ENCODE measurements around the gene HERC6. TPM values are rescaled to one million over a fixed set of nuclear protein-coding genes. Genes with fewer than 3 reads are reported as not detected.
A peak's percentile ranks its signal among the peaks of the same experiment; 100 is the strongest.

HERC6 gene
- total RNA-seq, 1 experiment from 2014 or later = 7.6 TPM

DNA sequence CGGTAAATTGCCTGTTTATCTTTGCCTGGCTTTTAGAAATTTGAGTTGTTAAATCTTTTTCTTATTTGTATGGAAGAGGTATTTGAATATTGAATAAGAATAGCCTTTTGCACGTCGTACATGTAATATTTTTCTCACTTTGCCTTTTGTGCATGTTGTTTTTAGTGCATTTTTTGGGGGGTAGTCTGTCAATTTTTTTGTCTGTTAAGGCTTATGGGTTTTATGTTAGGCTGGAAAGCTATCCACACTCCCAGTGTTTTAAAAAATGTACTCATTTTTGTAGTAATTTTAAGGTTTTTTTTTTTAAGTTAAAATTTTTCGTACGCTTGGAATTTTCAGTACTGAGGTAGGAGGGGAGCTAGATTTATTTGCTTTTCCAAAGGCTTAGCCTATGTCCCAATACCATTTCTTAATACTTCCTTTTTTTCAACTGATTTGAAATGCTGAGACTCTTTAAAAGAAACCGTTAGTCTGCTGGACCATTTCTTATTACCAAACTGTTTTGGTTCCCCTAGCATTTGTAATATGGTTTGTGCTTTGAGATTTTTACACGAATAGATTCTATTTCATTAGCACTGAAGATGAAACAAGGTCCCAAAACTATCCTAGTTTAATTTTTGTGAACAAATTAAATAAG is 79.6 kb downstream of the HERC6 start:
- H3K4me3 ChIP-seq (ENCODE audit: low read depth, low read length) = no peak overlapping the region
- Mint-ChIP-seq H3K4me1 (ENCODE audit: low read depth, unreplicated experiment) (no peaks in the 10 kb centered on the region), H3K27ac (ENCODE audit: unreplicated experiment) (no peak overlapping the region), H3K9me3 (ENCODE audit: unreplicated experiment) (peaks cover 8% of the 10 kb centered on the region), H3K27me3 (ENCODE audit: insufficient read depth, unreplicated experiment) (peaks cover 3% of the 10 kb centered on the region), H3K4me3 (ENCODE audit: unreplicated experiment) (peak overlapping the region; percentile 87), H3K36me3 (ENCODE audit: insufficient read depth, unreplicated experiment) (peaks cover 9% of the 10 kb centered on the region)
- H3K4me1 ChIP-seq = no peaks in the 10 kb centered on the region
- TF ChIP-seq, protein P1, sequence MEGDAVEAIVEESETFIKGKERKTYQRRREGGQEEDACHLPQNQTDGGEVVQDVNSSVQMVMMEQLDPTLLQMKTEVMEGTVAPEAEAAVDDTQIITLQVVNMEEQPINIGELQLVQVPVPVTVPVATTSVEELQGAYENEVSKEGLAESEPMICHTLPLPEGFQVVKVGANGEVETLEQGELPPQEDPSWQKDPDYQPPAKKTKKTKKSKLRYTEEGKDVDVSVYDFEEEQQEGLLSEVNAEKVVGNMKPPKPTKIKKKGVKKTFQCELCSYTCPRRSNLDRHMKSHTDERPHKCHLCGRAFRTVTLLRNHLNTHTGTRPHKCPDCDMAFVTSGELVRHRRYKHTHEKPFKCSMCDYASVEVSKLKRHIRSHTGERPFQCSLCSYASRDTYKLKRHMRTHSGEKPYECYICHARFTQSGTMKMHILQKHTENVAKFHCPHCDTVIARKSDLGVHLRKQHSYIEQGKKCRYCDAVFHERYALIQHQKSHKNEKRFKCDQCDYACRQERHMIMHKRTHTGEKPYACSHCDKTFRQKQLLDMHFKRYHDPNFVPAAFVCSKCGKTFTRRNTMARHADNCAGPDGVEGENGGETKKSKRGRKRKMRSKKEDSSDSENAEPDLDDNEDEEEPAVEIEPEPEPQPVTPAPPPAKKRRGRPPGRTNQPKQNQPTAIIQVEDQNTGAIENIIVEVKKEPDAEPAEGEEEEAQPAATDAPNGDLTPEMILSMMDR (IDR thresholded peaks at IDR 0.05; ENCODE audit: insufficient read depth in 1 of 2, low read depth in 1 of 2, low read length in 1 of 2, severe bottlenecking in 1 of 2, unreplicated experiment in 1 of 2) = no peak
- H3K36me3 ChIP-seq (ENCODE audit: control insufficient read depth, insufficient read depth, low read length) = no peaks in the 10 kb centered on the region
- DNase-seq = no peak
- no peaks in the 10 kb centered on the region for H3K9me3 ChIP-seq
- no peaks in the 10 kb centered on the region for H3K27me3 ChIP-seq (replicated peaks; ENCODE audit: control insufficient read depth, insufficient read depth, low read length)
- POLR2A ChIA-PET = no interaction called here
- intact Hi-C loops (cut with micrococcal nuclease; ENCODE audit: unreplicated experiment) = no loop called here
- CTCF ChIA-PET = interaction anchor here (2.4 kb wide), 1 partner anchor 57 kb away, joined by 10 read pairs; no protein-coding TSS in a partner anchor
- TSS peak; percentile 54 for BruUV-seq (replicated peaks)

GRCh38 chr4:88465653-88466192 is 87.1 kb downstream of the HERC6 start:
- ChIA-PET CTCF (interaction anchor here (0.6 kb wide), 1 partner anchor 125 kb away, joined by 6 read pairs; no protein-coding TSS in a partner anchor), POLR2A (no interaction called here)
- H3K27ac Mint-ChIP-seq (ENCODE audit: unreplicated experiment) = no peak overlapping the region

DNA sequence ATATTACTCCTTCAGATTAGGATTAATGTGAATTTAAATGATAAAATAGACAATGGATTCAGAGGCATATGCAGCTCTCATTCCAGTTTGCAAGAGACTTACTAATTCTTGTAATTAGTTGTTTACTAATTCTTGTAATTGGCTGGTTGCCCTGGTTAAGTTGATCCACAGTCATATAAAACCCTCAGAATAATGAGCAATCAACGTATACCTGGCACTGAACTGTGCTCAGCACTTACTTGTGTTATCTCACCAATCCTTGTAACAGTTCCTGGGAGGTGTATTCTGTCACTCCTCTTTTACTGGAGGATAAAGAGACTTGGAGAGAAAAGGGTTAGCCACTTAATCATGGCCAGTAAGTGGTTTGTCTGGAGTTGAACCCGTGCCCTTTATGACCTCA is 88.7 kb downstream of the HERC6 start:
- TF ChIP-seq, protein P1 (IDR thresholded peaks at IDR 0.05; ENCODE audit: insufficient read depth in 1 of 2, low read depth in 1 of 2, low read length in 1 of 2, severe bottlenecking in 1 of 2, unreplicated experiment in 1 of 2) = no peak
- Mint-ChIP-seq H3K36me3 (ENCODE audit: insufficient read depth, unreplicated experiment) (no peaks in the 10 kb centered on the region), H3K27ac (ENCODE audit: unreplicated experiment) (no peak overlapping the region), H3K4me3 (ENCODE audit: unreplicated experiment) (no peak overlapping the region), H3K27me3 (ENCODE audit: insufficient read depth, unreplicated experiment) (no peaks in the 10 kb centered on the region), H3K9me3 (ENCODE audit: unreplicated experiment) (no peaks in the 10 kb centered on the region), H3K4me1 (ENCODE audit: low read depth, unreplicated experiment) (no peaks in the 10 kb centered on the region)
- H3K4me3 ChIP-seq (ENCODE audit: low read depth, low read length) = no peak overlapping the region
- no peaks in the 10 kb centered on the region for H3K9me3 ChIP-seq
- no TSS peak for BruUV-seq (replicated peaks)
- POLR2A ChIA-PET = no interaction called here
- intact Hi-C loops (cut with micrococcal nuclease; ENCODE audit: unreplicated experiment) = no loop called here
- H3K27me3 ChIP-seq (replicated peaks; ENCODE audit: control insufficient read depth, insufficient read depth, low read length) = no peaks in the 10 kb centered on the region
- H3K36me3 ChIP-seq (ENCODE audit: control insufficient read depth, insufficient read depth, low read length) = no peaks in the 10 kb centered on the region
- CTCF ChIA-PET = no interaction called here
- no peaks in the 10 kb centered on the region for H3K4me1 ChIP-seq
- no peak for DNase-seq

More at GRCh38 chr4:88465653-88466192, 87.1 kb downstream of the HERC6 start:
- H3K4me1 Mint-ChIP-seq (ENCODE audit: low read depth, unreplicated experiment) = no peaks in the 10 kb centered on the region
- no TSS peak for BruUV-seq (replicated peaks)
- Histone ChIP-seq H3K4me1 (no peaks in the 10 kb centered on the region), H3K9me3 (no peaks in the 10 kb centered on the region), H3K36me3 (ENCODE audit: control insufficient read depth, insufficient read depth, low read length) (no peaks in the 10 kb centered on the region), H3K27me3 (replicated peaks; ENCODE audit: control insufficient read depth, insufficient read depth, low read length) (no peaks in the 10 kb centered on the region), H3K4me3 (ENCODE audit: low read depth, low read length) (no peak overlapping the region)
- TF ChIP-seq, protein P1 (IDR thresholded peaks at IDR 0.05; ENCODE audit: insufficient read depth in 1 of 2, low read depth in 1 of 2, low read length in 1 of 2, severe bottlenecking in 1 of 2, unreplicated experiment in 1 of 2) = no peak
- H3K36me3 Mint-ChIP-seq (ENCODE audit: insufficient read depth, unreplicated experiment) = no peaks in the 10 kb centered on the region
- no peak for DNase-seq
- intact Hi-C loops (cut with micrococcal nuclease; ENCODE audit: unreplicated experiment) = no loop called here
- H3K27me3 Mint-ChIP-seq (ENCODE audit: insufficient read depth, unreplicated experiment) = no peaks in the 10 kb centered on the region
- no peak overlapping the region for H3K4me3 Mint-ChIP-seq (ENCODE audit: unreplicated experiment)
- no peaks in the 10 kb centered on the region for H3K9me3 Mint-ChIP-seq (ENCODE audit: unreplicated experiment)
